Muscle of back (tissue), 13 donors: ENCODE data around the gene ZNF24. TPM values are rescaled to one million over a fixed set of nuclear protein-coding genes. Genes with fewer than 3 reads are reported as not detected.
A peak's percentile ranks its signal among the peaks of the same experiment; 100 is the strongest.

Experiments used
- DNase-seq, 3 donors: peaks; one replicate each; pipeline versions ENCODE4 v3.0.0 to v3.0.0-alpha.2; 2013
- long read RNA-seq, 9 donors: transcript quantifications; one replicate each; lab custom pipeline, GENCODE V29; 2026
- polyA plus RNA-seq, 10 donors: library from polyadenylated mRNA; unstranded; fragments of 120-200 nt; gene quantifications; one replicate each; pipeline ENCODE4 v1.2.1, GENCODE V29; 2013; ENCODE audit not compliant: insufficient read length in 10 of 10

The ZNF24 gene
- polyA plus RNA-seq: 10 to 100 TPM; 27.5 to 38.0 (median 35.2) TPM
- long read RNA-seq, donor 1, full-length matches to known transcripts: 16 of 24 reads
- long read RNA-seq, donor 1, partial matches to known transcripts: 8 of 24 reads
- long read RNA-seq, donor 1, other reads (novel, unspliced or antisense): 0 of 24 reads
- long read RNA-seq, donor 2, full-length matches to known transcripts: 9 of 9 reads
- long read RNA-seq, donor 2, partial matches to known transcripts: 0 of 9 reads
- long read RNA-seq, donor 2, other reads (novel, unspliced or antisense): 0 of 9 reads
- long read RNA-seq, donor 3: 0 reads
- long read RNA-seq, donor 4, full-length matches to known transcripts: 5 of 13 reads
- long read RNA-seq, donor 4, partial matches to known transcripts: 8 of 13 reads
- long read RNA-seq, donor 4, other reads (novel, unspliced or antisense): 0 of 13 reads
- long read RNA-seq, donor 5, full-length matches to known transcripts: 16 of 16 reads
- long read RNA-seq, donor 5, partial matches to known transcripts: 0 of 16 reads
- long read RNA-seq, donor 5, other reads (novel, unspliced or antisense): 0 of 16 reads
- long read RNA-seq, donor 6, full-length matches to known transcripts: 21 of 33 reads
- long read RNA-seq, donor 6, partial matches to known transcripts: 12 of 33 reads
- long read RNA-seq, donor 6, other reads (novel, unspliced or antisense): 0 of 33 reads
- long read RNA-seq, donor 7, full-length matches to known transcripts: 13 of 26 reads
- long read RNA-seq, donor 7, partial matches to known transcripts: 13 of 26 reads
- long read RNA-seq, donor 7, other reads (novel, unspliced or antisense): 0 of 26 reads
- long read RNA-seq, donor 8, full-length matches to known transcripts: 8 of 16 reads
- long read RNA-seq, donor 8, partial matches to known transcripts: 8 of 16 reads
- long read RNA-seq, donor 8, other reads (novel, unspliced or antisense): 0 of 16 reads
- long read RNA-seq, donor 9, full-length matches to known transcripts: 3 of 3 reads
- long read RNA-seq, donor 9, partial matches to known transcripts: 0 of 3 reads
- long read RNA-seq, donor 9, other reads (novel, unspliced or antisense): 0 of 3 reads

DNA sequence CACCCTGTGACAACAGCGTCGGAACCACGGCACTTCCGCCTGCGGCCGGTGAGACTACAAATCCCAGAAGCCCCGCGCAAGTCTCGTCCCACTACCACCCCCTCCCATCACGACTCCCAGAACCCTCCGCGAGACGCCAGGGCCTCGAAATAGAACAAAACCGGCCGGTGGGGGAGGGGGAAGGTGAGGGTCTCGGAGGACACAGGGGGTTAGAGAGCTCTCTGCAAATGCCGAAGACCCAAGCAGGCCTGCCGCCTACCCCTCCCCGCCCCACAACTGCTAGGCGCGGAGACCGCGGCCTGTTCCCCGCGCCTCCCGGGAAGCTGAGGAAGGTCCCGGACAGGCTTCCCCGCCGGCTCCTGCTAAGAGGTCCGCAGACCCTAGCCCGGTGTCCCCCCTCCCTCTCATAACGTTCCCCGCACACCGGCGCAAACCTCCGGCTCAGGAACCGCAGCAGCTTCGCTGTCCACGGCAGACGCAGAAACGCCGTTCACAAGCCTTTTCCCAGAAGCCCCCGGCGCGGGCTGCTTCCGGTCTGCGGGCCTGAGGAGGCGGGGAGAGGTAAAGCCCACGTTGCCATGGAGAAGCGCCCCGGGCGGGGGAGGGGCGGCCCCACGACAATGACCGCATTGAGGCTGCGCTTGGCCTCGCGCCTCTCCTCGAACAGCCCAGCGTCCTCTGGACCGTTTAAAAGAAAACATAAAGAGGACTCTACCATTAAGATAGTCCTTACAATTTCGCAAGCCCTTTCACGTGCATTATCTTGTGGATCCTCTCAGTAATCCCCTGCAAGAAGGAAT is at the start of gene ZNF24:
Gene ZNF24, minus strand, starts transcription at position 485 of the 800 bp plus-strand sequence. CDS start 3,770 bp downstream, outside the sequence.
- DNase-seq: peak; percentile 95 to 98 (median 97)

DNA sequence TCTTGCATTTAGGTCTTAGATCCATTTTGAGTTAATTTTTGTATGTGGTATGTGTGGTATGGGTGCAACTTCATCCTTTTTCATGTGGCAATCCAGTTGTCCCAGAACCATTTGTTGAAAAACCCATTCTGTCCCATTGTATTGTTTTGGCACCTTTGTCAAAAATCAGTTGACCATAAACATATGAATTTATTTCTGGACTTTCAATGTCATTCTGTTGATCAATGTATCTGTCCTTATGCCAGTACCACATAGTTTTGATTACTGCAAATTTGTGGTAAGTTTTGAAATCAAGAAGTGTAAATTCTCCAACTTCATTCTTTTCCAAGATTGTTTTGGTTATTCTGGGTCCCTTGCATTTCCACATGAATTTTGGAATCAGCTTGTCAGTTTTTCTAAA is 49.5 kb upstream of the ZNF24 start:
- no peak for DNase-seq

DNA sequence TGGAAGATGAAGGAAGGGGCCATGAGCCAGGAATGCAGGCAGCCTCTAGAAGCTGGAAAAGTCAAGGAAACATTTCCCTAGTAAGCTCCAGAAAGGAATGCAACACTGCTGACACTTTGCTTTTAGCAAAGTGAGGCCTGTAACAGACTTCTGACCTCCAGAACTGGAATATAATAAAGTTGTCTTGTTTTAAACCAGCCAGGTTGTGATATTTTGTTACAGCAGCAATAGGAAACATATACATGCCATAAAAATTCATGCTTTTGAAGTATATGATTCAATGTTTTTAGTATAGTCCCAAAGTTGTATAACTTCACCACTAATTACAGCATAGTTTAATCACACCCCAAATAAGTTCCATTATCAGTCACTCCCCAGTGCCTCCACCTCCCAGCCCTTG is 48.2 kb upstream of the ZNF24 start:
- DNase-seq: no peak

DNA sequence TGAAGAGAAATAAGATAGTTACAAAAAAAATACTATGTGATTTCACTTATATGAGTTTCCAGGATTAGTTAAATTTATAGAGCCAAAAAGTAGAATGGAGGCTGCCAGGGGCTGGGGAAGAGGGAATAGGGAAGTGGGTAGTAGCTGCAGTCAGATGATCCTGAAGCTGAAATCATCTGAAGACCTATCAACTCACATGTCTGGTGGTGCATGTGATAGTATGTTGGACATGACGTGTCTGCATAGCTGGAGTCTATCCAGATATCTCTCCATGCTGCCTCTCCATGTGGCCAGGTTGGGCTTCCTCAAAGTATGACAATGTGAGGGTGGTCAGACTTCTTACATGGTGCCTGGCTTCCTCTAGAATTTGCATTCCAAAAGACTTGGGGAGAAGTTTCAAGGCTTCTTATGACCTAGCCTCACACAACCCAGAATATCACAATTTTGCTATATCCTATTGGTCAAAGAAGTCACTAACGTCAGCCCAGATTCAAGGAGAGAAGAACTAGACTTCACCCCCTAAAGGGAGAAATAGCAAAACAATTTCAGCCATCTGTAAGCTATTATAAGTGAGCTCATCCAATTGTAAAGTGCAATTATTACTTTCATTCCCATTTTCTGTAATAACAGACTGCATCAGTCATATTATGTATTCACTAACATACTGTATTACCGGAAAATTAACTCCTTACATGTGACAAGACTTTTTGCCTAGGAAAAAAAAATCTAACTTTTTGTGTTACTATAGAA is 46.9 kb upstream of the ZNF24 start:
- peak in 2 of 3 donors; percentile 31 to 38 for DNase-seq

DNA sequence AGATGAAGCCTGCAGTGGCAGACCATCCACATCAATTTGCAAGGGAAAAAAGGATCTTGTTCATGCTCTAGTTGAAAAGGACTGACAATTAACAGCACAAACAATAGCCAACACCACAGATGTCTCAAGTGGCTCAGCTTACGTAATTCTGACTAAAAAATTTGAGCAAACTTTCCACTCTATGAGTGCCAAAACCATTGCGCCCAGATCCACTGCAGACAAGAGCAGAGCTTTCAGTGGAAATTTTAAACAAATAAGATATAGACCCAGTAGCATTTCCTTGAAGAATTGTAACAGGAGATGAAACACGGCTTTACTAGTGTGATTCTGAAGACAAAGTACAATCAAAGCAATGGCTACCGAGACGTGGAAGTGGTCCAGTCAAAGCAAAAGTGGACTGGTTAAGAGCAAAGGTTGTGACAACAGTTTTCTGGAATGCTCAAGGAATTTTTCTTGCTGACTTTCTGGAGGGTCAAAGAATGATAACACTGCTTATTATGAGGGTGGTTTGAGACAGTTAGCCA is 44.9 kb upstream of the ZNF24 start:
- DNase-seq: peak in 1 of 3 donors; percentile 31

DNA sequence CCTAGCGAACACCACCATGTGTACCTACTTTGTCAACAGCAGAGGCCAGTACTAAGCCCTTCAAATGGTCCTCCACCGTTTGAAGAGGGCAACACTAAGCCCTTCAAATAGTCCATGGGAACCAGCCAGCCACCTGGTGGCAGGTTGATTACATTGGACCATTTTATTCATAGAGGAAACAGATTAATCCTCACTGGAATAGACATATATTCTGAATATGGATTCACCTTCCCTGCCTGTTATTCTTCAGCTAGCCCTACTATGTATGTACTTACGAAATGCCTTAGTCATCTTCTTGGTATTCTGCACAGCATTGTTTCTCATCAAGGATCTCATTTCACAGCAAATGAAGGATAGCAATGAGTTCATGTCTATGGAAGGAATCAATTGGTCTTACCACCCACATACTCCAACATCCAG is 42.9 kb upstream of the ZNF24 start:
- no peak for DNase-seq

DNA sequence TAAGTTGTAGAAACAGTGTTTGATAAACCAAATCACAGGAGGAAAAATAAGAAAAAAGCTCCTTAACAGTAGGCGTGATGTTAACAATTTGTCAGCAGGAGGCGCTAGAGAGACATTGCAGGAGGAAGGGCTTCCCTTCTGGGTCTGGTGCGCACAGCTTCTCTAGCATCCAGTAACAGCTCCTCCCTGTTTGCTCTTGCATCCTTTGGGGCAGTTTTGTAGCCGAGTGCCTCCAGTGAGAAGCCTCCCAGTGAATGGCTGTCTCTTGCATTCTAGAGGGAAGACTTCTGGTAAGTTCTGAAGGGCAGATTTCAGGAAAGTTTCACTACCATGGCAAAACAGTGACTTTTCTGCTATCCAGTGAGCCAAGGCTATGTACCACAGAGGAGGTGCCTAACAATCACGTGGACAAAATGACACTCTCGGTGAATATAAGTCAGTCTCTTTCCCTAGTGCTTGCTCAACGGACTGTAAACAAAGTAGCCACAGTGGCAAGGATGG is 42.4 kb upstream of the ZNF24 start:
- DNase-seq: peak; percentile 60 to 80 (median 73)

DNA sequence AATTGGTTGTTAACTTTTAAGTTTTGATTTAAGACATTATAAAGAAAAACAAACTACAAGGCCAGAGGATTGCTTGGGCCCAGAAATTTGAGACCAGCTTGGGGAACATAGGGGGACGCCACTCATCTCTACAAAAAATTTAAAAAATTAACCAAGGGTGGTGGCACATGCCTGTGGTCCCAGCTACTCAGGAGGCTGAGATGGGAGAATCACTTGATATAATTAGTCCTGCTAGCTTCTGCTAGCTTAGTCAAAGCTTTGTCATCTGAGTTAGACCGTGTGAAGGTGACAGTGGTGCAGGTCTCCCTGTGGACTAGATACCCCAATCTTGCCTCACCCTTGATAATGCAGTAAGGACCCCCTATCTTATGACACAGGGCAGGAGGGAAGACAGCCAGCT is 38.9 kb upstream of the ZNF24 start:
- no peak for DNase-seq

DNA sequence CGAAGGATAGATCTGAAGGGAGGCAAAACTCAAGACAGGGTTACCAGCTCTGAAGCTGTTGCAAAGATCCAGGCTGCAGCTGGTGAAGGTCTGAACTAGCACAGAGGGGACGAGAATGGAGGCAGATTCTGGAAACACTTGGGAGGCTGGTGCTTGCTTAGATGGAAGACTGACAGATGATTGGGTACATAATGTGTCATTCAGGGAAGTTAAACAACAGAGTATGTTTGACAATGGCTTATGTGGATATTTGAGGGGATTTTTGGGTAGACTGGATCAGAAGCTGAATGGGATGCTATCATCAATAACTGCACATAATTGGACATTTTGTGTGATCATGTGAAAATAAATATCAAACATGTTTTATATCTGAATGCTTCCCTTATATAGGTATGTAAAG is 35.2 kb upstream of the ZNF24 start:
- DNase-seq: no peak

DNA sequence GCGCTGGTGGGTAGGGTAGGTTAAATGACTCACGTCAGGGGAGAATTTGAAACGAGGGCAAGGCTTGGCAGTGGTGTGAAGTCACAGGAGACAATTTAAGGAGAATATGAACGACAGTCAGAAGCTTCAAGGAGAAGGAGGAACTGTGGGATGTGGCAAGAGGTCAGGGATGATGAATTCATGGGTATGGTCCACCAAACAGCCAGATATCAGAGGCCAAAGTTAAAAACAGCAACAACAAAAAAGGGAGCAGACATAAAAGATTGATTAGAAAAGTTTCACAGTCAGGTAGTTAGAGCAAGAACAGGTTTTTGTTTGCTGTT is 34.3 kb upstream of the ZNF24 start:
- no peak for DNase-seq

DNA sequence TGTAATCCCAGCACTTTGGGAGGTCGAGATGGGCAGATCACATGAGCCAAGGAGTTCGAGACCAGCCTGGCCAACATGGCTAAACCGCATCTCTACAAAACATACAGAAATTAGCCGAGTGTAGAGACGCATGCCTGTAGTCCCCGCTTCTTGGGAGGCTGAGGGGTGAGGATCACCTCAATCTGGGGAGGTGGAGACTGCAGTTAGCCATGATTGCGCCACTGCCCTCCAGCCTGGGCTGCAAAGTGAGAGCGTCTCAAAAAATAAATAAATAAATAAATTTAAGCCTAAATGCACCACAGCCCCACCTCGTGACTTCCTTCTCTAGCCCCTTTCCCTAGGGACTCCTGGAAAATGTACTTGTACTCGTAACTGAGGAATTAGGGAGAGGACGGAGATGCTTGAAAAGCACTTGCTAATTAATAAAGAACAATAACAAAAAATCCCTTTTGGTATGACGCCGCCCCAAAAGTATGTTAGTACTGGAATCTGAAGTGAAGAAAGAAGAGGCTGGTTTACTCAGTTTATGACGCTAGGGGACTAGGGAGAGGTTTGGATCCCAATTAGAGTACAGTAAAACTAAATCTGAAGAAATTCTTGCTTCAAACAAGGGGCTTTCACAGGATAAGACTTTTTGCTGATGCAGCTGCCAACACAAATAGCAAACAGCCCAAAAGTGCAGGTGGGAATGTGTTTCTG is 33.8 kb upstream of the ZNF24 start:
- peak in 1 of 3 donors; percentile 8 for DNase-seq

DNA sequence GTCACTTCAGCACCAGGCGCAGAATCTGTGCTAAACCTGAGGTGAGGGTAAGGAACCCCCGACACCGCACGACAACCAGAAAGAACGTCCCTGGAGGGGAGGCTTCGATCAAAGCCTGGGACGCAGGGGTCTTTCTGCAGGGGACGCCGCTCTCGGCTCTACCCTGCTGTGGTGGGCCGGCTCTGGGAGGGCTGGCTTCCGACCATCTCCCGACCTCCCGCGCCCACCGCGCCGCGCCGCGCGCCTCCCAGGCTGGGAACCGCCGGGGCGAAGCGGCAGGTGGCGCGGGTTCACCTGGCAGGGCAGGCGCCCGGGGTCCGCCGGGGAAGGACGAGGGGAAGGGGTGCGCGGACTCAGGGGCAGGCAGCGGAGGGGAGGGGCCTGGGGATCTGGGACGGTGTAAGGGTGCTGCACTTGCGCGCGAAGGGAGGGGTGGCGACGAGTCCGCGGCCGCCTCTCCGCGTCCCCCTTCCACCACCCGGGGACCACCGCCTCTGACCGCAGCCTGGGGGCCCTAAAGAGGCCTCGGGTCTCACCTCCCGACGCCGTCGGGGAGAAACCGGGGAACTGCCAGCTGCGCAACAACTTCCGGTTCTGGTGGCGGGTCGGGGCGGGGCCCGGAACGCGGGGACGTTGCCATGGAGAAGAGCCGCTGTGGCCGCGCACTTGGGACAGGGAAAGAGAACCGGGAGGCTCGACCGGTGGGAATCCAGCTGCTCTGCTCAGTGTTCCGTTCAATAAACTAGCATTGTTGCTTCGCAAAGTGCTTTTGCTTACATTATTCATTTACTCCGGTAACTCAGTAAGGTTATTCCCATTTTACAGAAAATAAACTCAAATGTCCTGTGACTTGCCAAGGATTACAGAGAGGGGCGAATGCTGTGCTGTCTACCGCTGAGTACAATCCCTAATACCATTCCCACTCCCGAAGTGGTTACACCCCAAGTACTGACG is 32.8 kb upstream of the ZNF24 start, which contains the start of gene ZNF396:
Gene ZNF396, minus strand, starts transcription at position 596 of the 954 bp plus-strand sequence. CDS start 3,045 bp downstream, outside the sequence.
- peak in 2 of 3 donors; percentile 74 to 87 for DNase-seq

DNA sequence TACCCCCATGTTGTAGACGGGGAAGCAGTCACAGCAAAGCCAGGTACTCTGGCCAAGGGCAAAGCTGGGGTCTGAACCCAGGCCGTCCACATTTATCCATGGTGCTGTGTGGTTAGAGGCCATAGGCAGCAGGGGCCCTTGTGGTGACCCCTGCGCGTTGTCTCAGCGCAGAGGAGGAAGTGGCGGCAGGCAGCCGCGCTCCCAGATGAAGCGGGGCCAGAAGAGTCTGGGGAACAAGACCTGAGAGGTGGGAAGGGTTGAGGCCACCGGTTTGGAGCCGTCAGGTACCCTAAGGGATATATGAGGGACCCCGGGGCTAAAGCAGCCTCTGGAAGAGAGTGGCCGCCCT is 32.1 kb upstream of the ZNF24 start:
- no peak for DNase-seq

DNA sequence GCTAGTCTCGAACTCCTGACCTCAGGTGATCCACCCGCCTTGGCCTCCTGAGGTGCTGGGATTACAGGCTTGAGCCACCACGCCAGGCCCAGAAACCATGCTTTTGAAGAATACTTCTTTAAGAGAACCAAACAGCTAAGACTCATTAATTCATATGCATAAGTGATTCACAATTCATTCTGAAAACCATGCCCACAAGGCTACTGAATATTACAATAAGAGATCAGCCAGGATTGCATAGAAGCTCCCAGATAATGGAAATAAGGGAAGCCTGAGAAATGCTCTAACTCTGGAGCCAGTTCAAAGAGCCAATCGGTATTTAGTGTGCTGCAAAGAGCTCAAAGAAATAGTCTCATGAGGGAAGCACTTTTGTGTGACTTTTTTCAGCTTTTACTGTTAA is 30.5 kb upstream of the ZNF24 start:
- DNase-seq: no peak

DNA sequence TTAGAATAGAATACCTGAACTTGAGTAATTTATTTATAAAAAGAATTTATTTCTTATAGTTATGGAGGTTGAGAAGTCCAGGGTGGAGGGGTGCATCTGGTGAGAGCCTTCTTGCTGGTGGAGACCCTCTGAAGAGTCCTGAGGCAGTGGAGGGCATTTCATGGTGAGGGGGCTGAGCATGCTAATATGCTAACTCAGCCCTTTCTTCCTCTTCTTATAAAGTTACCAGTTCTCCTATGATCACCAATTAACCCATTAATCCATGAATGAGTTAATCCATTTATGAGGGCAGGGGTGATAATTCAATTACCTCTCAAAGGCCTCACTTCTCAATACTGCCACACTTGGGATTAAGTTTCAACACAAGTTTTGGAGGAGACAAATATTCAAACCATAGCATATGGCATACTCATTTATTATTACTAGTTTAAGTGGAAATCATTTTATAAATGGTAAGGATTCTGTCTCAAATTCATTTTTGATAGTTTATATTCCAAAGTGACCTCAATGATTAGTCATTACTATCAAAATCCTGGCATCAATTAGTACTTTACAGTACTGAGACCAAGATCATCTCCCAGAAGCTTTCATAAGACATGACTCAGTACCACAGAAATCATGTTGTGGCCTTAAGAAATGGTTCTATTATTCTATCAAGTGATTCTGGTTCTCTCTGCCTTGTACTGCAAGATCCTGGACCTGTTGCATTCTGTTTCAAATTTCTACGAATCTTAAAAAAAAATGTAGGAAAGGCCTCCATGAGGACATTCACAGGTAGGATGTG is 27.4 kb upstream of the ZNF24 start:
- no peak for DNase-seq

DNA sequence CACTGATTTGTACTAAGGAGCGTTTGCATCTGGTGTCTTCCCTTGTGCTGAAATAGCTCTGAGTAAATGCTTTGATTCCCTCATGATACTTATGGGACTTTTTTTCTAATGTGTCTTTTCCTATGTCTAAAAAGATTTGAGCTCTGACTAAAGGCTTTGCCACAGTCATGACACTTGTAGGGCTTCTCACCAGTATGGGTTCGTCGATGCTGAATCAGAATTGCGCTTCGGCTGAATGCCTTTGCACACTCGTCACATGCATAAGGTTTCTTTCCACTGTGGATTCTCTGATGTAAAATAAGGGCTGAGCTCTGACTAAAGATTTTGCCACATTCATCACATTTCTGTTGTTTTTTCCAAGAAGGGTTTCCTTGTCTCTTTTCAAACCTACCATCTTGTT is 24.9 kb upstream of the ZNF24 start:
- no peak for DNase-seq

DNA sequence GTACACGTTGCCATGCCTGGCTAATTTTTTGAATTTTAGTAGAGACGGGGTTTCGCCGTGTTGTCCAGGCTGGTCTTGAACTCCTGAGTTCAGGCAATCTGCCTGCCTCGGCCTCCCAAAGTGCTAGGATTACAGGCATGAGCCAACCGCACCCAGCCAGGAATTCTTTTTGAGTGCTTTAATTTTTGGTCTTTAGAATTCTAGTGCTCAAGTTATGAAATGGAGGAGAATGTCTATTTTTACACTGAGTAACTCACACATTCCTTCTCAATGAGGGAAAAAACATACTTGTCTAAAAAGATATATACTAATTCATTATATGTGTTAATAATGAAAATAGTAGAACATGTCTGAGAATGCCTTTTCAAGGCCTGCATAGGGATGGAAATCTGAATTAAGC is 24.4 kb upstream of the ZNF24 start:
- DNase-seq: no peak

DNA sequence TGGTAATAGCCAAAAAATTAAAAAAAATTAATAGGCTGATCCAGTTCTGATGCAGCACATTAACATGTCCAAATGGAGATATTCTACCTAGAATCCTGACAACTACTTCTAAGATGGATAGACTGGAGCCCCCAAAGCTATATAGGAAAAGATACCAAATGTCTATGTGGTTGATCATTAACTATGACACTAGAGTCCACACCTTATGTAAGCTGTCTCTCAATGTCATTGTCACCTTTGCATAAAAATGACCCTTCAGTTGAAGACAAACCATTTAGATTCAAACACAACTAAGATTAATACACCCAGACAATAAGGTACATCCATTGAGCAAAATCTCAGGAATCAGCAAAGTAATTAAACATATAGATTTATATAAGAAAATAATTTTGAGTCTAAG is 18.3 kb upstream of the ZNF24 start:
- DNase-seq: no peak
